ENCODE data around the gene ACOT7. TPM values are rescaled to one million over a fixed set of nuclear protein-coding genes. Genes with fewer than 3 reads are reported as not detected.

ACOT7 gene
- total and polyA plus RNA-seq, 2 of the 13 experiments (the other 11 are each of a cell fraction or from before 2014, with no cell fraction given), result 33.0 to 55.8 TPM

- H3K4me3 ChIP-seq (replicated peaks in 1 of 3; ENCODE audit: insufficient read depth in 1 of 3, low read depth in 2 of 3, low read length in 3 of 3), result no peak overlapping the region
- H3K9ac ChIP-seq (ENCODE audit: insufficient read depth, low read depth, low read length), result no peak overlapping the region
- ChIA-PET CTCF (ENCODE audit: low intra/inter-chr PET ratio, low total read pairs) (no interaction called here), POLR2A (no interaction called here)
- 95% methylated on average over 11 of the region's 15 CpGs for WGBS (ENCODE audit: low lambda C conversion rate)
- peaks cover 13% of the 10 kb centered on the region for H3K4me1 ChIP-seq (ENCODE audit: insufficient read depth, low read length)
- H3K36me3 ChIP-seq (replicated peaks in 1 of 2; ENCODE audit: control insufficient read depth in 1 of 2, insufficient read depth in 2 of 2, low read length in 2 of 2), result peaks cover 4% of the 10 kb centered on the region in 2 experiments; a peak in 4 of 5 replicates
- no peaks in the 10 kb centered on the region for H3K79me2 ChIP-seq (ENCODE audit: insufficient read depth, low read length)
- ATAC-seq (no peak), FAIRE-seq (no peak), DNase-seq (ENCODE audit: low spot score) (no peak)
- H3K4me2 ChIP-seq (ENCODE audit: low read depth, low read length), result no peak overlapping the region
- no TSS peak for BruUV-seq (replicated peaks)
- no peaks in the 10 kb centered on the region for H4K20me1 ChIP-seq (ENCODE audit: insufficient read depth, low read length)
- TF ChIP-seq ZNF446 (CRISPR knock-in tag; IDR thresholded peaks at IDR 0.05) (no peak), HNF1B (CRISPR knock-in tag; IDR thresholded peaks at IDR 0.05) (no peak), AKAP8 (CRISPR knock-in tag; IDR thresholded peaks at IDR 0.05) (no peak), TMF1 (CRISPR knock-in tag; IDR thresholded peaks at IDR 0.05; ENCODE audit: low read depth) (no peak), ZNF609 (CRISPR knock-in tag; IDR thresholded peaks at IDR 0.05; ENCODE audit: borderline replicate concordance) (no peak), ZNF704 (CRISPR knock-in tag; IDR thresholded peaks at IDR 0.05; ENCODE audit: borderline replicate concordance) (no peak), ZBTB43 (CRISPR knock-in tag; conservative IDR thresholded peaks at IDR 0.05) (no peak)
- H3K9me3 ChIP-seq (ENCODE audit: low read length), result no peaks in the 10 kb centered on the region
- intact Hi-C loops (cut with micrococcal nuclease; ENCODE audit: unreplicated experiment), result no loop called here
- in situ Hi-C loops (cut with HindIII; ENCODE audit: extremely low pct_ligation_motif_present, low pct_unique_long_range_greater_than_20kb), result no loop called here
- H3K27ac ChIP-seq (ENCODE audit: extremely low read length, insufficient read depth, low read length), result no peak overlapping the region
- H3K27me3 ChIP-seq (ENCODE audit: control insufficient read depth in 1 of 2, insufficient read depth in 2 of 2, low read length in 2 of 2), result no peaks in the 10 kb centered on the region
- no peak overlapping the region for H2AFZ ChIP-seq (ENCODE audit: low read length)
These were observed 93.9 kb downstream of the ACOT7 start for GRCh38 chr1:6299557-6300165.

All from HepG2 (cell line).